Tongue (tissue), 2 donors: ENCODE data around the gene TNFRSF21. TPM values are rescaled to one million over a fixed set of nuclear protein-coding genes. Genes with fewer than 3 reads are reported as not detected.
A peak's percentile ranks its signal among the peaks of the same experiment; 100 is the strongest.
"Not testable (repeated sequence)": the region's sequence is repeated elsewhere in the genome, so short reads cannot be mapped to it uniquely, and the experiment has no call there.

Experiments
- DNase-seq: peaks from one replicate; pipeline ENCODE4 v3.0.0-alpha.2; 2015
- total RNA-seq: library from RNA; depleted of rRNA; stranded (reverse); fragments of >200 nt; gene quantifications from one replicate; pipeline ENCODE4 v1.2.3, GENCODE V29; 2014

Gene TNFRSF21
- total RNA-seq, 1 donor from 2014 or later = 17.4 TPM

DNA sequence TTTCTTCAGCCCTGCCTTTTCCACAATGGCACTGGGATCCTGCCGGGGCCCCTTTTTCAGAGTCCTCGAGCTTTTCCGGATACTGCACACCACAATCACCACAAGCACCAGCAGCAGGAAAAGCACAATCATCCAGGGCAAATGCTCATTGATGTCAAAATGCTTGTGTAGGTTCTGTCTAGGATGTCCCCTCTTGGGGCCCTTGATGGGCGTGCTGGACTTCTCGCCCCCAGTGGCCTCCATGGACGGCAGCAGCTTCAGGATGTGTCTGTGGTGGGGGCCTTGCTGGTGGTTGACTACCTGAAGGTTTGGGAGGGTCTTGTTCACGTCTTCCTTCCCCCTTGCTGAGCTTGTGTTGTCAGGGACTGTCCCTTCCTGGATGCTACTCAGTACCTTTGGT, 25.7 kb downstream of the TNFRSF21 start:
- DNase-seq = no peak

DNA sequence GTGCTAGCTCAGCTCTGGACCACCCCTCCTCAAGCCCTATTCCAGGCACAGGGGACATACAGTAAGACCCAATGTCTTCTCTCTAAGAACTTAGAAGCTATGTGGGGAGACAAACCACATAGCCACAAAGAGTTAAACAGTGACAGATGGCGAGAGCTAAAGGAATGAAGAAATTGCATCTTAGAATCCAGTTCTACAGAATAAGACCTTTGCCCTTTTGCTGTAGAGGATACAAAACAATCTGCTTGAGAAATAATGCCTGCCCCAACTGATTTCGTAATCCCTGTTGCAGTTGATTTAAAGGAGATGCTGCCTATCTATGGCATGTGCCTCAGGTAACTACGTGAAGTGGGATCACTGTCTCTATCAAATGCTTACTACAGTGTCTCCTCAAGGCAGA, 31.2 kb downstream of the TNFRSF21 start:
- no peak for DNase-seq

DNA sequence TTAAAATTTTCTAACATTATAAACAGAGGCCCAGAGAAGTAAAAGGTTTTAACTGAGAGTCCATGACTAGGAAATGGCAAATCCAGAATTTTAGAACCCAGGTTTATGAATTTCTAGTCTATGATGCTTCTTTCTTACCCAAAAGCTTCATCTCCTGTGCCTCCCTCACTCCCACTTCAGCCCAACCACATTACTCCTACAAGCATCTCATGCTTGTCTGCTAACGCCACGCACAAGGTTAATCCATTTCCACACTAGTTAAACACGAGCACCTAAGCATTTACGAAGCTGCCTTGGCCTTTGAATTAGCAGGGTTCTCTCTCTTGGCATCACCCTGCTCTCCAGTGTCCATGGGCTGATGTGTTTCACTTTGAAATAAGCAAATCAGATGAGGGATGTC, 32.0 kb downstream of the TNFRSF21 start:
- no peak for DNase-seq

DNA sequence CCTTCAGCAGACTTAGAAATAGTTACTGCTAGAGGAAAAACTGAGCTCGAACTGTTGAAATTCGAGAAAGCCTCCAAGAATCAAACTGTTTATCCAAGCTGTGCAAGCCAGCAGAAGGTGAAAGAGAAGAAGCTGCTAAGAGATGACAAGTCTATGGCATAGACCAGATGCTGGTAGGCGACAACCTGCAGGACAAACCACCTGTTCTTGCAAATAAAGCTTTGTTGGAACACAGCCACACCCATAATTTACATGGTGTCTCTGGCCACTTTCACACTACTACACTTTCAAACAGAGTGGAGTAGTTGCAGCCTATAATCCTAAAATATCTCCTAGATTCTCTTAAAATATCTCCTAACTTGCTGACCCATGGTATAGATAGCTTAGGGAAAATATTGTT, 33.3 kb downstream of the TNFRSF21 start:
- peak; percentile 34 for DNase-seq

DNA sequence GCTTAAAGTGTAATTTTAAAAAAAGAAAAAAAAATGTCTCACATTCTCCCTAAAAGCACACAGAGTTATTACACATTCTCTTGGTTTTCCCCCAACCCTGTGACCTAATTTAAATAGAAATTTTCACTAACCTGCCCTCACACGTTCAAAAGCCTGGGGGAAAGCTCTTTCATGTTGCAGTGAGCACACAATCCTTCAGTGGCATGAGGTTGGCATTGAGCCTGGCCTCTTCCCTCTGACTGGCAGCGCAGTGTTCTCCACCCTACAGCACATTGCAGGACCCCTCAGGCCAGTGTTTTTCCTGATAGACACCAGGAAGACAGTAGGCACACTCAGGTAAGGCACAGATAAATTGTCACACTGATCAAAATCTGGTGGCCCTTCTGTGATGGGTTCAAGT, 34.1 kb downstream of the TNFRSF21 start:
- no peak for DNase-seq

DNA sequence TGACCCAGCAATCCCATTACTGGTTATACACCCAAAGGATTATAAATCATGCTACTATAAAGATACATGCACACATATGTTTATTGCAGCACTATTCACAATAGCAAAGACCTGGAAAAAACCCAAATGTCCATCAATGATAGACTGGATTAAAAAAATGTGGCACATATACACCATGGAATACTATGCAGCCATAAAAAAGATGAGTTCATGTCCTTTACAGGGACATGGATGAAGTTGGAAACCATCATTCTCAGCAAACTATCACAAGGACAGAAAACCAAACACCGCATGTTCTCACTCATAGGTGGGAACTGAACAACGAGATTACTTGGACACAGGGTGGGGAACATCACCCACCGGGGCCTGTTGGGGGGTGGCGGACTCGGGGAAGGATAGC, 34.6 kb downstream of the TNFRSF21 start:
- DNase-seq = not testable (repeated sequence)

DNA sequence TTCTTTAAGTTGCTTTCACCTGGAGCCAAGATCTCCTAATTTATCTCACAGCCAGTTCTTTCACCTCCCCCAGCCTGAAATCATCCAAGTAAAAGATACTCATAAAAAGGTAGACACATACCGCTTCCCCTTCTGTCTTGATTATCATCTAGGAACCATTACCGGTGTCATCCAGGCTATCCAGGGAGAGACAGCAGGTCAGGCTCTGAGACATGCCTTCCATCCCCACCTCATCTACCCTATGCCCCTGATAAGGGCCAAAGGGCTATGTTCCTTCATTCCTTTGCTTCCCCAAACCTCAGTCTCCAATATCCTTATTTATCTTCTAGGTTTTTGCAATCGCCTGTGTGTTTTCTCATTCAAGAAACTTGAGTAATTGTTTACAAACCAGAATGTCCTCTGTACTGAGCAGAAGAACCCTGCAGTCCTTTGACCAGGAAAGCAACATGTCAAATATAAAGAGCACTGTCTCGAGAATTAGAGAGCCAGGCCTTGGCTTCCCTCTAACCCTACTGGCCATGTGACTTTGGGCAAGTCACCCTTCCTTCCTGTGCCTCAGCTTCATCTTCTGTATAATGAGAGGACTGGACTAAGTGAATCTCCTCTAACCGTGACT, 41.0 kb downstream of the TNFRSF21 start:
- DNase-seq = no peak

DNA sequence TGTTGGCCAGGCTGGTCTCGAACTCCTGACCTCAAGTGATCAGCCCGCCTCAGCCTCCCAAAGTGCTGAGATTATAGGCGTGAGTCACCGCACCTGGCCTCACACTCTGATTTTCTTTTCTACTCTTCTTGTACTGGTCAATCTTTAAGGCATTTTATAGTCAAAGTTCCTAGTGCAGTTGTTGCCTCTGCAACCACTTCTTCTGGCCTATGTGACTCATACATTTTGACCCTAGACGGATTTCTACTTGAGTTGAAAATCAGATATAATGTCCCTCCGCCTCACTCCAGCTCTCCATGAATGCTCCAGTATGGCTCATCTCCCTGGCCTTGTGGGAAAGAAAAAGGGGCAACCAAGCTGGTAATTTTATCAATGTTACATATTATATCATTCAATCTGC, 42.4 kb downstream of the TNFRSF21 start:
- DNase-seq = no peak

DNA sequence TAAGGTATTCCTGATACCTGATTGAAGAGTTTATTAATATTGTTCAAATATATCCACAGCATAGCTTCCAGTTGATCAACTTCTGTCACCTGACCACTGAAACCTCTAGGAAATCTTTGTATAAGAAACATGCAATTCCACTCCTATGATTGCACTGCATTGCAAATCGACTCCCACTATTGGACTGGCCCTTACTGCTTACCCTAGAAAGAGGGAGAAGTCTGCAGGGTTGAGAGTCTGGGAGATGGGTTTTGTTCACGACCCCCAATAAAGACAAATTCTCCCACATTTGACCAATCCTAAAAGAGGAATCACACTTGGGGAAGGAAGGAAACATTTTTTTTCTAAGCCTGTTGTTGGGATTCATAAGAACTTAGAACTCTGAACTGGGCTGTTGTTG, 43.7 kb downstream of the TNFRSF21 start:
- no peak for DNase-seq

DNA sequence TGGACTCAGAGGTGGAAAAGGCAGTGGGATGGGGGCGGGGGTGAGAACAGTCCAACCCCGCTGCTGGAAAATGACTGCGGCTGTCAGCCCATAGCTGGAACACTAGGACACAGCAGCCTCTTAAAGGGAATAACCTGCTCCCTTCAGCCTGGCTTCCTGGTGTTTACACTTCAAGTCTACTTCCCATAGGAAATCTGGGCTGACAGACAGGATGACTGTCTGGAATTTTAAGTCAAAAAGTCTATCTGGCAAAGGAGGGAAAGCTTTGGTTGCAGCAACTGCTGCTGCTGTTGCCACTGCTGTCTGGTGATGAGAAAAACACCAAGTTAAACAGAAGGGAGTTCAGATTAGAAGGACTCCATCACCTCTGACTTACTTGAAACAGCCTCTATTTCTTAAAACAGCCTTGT, 44.9 kb downstream of the TNFRSF21 start:
- DNase-seq = no peak

DNA sequence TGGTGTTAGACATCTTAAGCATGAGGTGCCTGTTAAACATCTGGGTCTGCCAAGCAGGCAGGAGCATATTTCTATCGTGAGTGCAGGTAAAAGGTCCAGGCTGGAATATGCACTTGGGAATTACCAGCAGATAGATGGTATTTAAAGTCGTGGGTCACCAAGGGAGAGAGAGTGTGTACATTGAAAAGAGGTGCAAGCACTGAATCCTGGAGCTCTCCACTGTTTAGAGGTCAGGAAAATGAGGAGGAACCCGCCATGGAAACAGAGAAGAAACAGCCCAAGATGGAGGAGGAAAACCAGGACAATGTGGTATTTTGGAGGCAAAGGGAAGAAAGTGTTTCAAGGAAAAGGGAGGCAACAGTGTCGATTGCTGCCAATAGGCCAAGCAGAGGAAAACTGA, 46.4 kb downstream of the TNFRSF21 start:
- DNase-seq = no peak

DNA sequence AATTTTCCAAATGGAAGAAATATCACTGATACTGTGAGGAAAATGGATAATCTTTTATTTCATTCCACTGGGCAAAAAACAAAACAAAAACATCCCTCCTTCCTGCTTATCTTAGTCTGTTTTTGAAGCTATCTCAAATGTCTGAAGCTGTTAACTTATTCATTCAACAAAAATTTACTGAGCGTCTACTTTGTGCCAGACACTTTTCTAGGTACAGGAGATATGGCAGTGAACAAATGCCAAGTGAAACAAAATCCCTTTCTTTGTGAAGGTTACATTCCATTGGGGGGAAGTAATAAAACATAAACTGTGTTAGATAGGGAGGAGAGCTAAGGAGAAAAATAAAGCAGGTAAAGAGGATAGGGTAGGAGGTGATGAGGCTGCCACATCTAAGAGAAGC, 47.5 kb downstream of the TNFRSF21 start:
- no peak for DNase-seq

DNA sequence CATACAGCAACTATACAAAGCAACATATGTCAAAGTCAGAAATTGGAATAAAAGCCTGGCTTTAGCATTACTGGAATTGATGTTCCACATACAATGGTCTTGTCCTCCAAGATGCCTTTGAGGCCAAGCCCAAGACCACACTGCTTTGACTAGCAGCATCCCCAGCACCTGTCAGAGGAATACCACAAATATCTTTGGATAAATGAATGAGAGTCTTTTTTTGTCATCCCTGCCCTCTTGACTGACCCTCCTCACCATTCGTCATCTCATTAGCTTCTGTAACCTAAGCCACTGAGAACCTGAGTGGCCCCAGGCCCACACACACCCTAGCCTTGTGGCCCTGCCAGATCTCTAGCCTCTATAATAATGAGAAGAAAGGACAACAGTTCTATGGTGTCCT, 48.5 kb downstream of the TNFRSF21 start:
- no peak for DNase-seq

DNA sequence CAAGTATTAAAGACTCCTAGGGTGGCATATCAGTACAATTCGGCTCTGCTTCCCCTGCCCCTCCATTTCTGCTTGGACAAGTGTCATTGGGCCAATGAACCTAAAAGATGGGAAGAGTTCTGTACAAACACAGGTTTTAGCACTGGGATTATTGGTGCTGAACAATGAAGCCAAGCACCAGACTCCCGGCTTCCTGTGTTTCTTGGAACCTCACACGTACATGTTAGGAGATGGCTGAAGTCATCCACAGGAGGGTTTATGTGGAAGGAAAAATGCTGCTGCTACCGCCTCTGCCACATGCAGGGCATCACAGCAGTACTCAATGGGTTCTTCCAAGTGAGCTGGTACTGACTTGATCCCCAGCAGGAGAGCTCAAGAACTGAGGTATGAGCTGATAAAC, 49.7 kb downstream of the TNFRSF21 start:
- no peak for DNase-seq

DNA sequence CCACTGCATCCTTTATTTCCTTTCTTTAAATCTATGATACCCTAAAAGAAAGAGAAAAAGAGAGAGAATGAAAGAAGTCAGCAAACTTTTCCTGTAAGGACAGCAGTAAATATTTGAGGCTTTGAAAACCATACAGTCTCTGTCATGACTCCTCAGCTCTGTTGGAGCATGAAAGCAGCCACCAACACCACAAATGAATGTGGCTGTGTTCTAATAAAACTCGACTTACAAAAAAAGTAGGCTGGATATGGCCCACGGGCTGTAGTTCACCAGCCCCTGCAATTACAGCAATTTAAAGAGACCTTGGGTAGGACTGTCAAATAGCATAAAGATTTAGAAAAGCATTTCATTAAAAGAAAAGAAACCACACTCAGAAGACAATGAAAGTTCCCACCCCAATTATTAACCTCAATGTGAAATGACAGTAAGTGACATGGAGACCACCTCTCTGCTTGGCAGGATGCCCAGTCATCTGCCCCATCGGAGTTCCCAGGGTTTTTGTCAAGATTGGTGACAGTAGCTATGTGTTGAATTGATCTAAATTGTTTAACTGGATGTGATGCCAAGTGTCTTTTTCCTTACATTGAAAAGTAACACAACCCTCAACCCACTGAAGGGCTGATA, 50.9 kb downstream of the TNFRSF21 start:
- no peak for DNase-seq

DNA sequence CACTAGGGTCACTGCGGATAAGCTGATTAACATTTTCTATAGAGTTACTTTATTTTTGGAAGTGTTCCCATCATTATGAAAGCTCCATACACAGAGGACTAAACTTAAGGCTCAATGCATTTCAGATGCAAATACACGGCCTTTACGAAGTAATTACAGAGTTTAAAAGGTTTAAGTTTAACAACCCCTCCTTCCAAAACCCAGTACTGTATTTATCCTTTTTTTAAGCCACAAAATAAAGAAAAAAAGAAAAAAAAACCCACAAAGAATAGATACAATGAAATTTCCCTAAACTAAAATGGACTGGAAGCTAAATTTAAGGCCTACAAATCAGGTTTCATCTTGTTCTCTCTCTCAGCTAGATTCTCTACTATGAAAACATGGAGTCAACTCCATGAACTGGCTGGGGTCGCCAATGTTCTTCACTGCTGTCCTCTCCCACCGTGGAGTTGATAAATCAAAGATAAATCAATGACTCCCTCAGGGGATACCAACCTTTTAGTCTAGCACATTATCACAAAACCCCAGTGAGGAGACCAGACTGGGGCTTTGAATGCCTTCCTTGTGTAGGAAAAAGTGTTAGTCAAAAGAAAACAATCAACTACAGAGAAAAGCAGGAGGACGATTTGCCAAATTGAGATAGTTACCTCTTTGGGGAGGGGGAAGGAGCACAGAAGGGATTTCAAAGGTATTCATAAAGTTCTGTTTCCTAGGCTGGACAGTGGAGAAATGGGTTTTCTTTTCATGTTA, 52.5 kb downstream of the TNFRSF21 start:
- no peak for DNase-seq

DNA sequence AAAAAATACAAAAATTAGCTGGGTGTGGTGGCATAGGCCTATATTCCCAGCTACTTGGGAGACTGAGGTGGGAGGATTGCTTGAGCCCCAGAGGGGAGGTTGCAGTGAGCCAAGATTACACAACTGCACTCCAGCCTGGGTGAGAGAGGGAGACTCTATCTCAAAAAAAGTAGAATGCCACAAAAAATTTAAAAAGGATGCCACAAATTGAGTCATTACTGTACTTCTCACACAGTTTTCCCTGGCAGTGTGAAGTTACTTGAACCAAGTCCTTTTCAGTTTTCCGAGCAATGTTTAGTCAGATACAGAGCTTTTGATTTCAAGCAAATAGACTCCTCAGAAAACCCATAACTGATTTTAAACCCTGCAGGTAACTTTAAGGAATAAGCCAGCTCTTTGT, 53.3 kb downstream of the TNFRSF21 start:
- no peak for DNase-seq

DNA sequence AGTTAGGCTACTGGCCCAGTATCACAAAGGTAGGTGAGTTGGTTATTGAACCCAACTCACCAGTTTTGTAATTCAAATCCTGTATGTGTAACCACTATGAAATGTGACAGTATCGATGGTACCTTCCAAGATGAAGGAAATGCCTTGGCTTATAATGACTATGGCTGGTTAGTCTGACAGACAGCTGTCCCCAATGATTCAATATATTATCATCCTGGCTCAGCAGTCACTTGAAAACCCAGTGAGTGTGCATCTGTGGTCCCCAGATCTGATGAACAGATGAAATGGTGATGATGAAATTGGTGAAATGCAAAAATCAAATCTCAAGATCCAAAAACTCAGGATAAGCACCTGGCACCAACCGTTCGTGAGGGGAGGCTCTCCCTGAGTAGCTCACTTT, 54.8 kb downstream of the TNFRSF21 start:
- DNase-seq = no peak

DNA sequence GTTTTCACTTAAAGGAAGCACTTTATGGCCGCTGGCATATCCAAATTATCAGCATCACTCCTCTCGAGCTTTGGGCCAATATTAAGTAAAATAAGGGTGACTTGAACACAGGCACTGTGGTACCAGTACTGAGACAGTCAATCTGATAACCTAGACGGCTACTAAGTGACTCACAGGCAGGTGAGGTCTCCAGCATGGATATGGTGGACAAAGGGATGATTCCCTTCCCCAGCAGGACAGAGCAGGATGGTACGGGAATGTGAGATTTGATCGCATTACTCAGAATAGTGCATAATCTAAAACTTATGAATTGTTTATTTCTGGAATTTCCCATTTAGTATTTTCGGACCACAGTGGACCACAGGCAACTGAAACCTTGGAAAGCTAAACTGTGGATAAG, 55.7 kb downstream of the TNFRSF21 start:
- no peak for DNase-seq

DNA sequence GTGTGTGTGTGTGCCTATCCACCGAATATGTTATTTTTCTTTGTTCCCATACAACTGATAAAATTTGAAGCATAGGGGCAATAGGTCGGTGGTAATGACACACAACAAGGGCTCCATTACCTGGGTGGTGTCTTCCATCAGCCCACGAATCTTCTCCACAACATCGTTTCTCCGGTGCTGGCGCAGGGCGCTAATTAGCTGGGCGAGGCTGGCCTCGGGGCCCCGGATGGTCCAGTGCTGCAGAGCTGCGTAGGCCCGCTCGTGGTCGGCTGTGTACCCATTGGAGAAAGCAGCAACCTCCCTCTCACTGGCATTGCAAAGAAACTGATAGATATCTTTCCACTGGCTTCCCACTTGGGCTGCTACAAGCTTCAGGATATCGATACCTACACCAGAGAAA, 56.6 kb downstream of the TNFRSF21 start:
- no peak for DNase-seq

DNA sequence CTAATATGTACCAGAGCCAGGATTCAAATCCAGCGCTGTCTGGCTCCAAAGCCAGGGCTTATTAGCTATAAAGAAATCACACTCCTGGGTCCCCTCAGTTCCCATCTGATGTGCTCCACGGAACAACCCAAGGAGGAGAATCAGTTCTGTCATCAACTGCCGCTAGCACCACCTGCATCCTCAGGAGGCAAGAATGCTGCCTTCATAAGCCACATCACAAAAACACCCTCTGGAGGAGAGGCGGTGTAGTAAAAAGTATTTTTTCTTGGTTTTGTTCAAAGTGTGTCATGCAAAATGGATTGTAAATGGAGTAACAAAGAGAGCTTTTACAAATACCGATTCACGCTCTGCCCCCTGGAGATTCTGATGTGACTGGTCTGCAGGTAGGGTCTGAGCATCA, 57.1 kb downstream of the TNFRSF21 start:
- DNase-seq = no peak

DNA sequence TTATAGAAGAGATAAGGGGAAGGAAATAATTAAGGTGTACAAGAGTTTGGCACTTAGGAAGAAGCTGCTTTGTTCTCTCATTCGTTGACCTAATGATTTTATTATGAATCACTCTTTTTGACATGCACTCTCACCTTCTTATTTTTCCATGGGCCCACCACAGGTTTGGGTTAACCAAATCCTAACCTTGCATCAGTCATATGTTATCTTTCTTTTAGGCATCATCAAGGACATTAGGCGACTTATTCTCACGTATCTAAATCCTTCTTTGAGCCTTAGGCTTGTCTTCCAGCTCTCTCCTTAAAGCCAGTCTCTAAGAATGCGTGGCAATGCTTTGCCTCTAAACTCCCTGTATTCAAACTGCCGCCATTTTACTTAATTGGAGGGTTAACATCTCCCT, 58.3 kb downstream of the TNFRSF21 start:
- DNase-seq = no peak

DNA sequence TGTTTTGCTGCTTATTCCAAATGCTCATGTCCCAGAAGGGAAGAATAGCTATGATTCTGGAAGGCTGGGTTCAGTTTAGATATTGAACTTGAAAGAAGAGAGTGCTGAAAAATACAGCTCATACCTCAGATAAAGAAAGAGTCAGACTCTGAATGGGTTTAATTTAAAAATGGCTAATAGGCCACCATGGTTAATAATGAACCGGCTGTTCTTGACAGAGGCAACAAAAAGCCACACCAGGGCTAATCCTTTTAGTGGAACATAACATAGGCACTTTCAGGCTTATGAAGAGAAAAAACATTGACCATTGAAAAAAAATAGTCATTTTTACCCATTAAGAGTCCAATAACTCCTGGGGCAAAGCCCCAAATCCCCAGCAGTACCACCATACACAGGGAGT, 59.4 kb downstream of the TNFRSF21 start:
- DNase-seq = no peak

DNA sequence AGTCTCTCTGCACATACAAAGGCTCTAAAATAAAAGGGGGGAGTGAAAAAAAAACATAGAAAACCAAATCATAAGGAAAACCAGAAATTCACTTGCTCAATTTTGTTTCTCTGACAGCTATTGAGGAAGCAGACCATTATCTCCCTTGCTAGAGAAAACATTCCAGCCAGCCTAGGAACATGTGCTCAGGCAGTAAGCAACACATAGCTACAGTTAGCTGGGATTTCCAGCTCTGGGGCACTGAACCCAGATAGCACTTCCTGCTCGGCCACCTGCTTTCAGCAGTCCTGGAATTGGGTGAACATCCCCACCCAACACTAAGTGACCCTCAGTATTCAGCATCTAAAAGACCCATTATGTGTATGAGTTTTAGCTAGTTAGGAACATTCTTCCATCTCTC, 61.3 kb downstream of the TNFRSF21 start:
- peak; percentile 37 for DNase-seq
